HG03378 (cell line): ENCODE results near the gene MAP2K1.
"Not testable (repeated sequence)": the region's sequence is repeated elsewhere in the genome, so short reads cannot be mapped to it uniquely, and the experiment has no call there.

Experiments
- ATAC-seq: cut with Tn5 transposase; IDR thresholded peaks from one replicate; pipeline ENCODE4 v1.9.1; 2021; ENCODE audit warnings: mild to moderate bottlenecking, moderate library complexity; ENCODE audit not compliant: unreplicated experiment

MAP2K1 gene

GRCh38 chr15:66386204-66387123 lies at the start of gene MAP2K1:
Gene MAP2K1 (plus strand): TSS chr15:66386912. CDS start chr15:66387348, 436 bp downstream.
- peak; percentile 74 for ATAC-seq

GRCh38 chr15:66348530-66348929 lies 38.2 kb upstream of the MAP2K1 start:
- not testable (repeated sequence) for ATAC-seq

GRCh38 chr15:66356077-66356358 lies 30.7 kb upstream of the MAP2K1 start:
- ATAC-seq = no peak

- ATAC-seq = peak; percentile 84
Measured at GRCh38 chr15:66356359-66357236, 30.1 kb upstream of the MAP2K1 start, which contains the start of gene TIPIN. Gene TIPIN (minus strand): TSS chr15:66356685. CDS start chr15:66352947, 3,738 bp downstream.

GRCh38 chr15:66359740-66360139 lies 27.0 kb upstream of the MAP2K1 start:
- no peak for ATAC-seq

GRCh38 chr15:66361745-66362460 lies 24.8 kb upstream of the MAP2K1 start:
- ATAC-seq = not testable (repeated sequence)

- no peak for ATAC-seq
Measured at GRCh38 chr15:66362776-66363175, 23.9 kb upstream of the MAP2K1 start.

GRCh38 chr15:66364944-66365528 lies 21.7 kb upstream of the MAP2K1 start:
- ATAC-seq = no peak

GRCh38 chr15:66369773-66370651 lies 16.7 kb upstream of the MAP2K1 start:
- no peak for ATAC-seq

GRCh38 chr15:66374179-66374578 lies 12.5 kb upstream of the MAP2K1 start:
- no peak for ATAC-seq

GRCh38 chr15:66378814-66379430 lies 7.8 kb upstream of the MAP2K1 start:
- ATAC-seq = no peak

- not testable (repeated sequence) for ATAC-seq
Measured at GRCh38 chr15:66381376-66381775, 5.3 kb upstream of the MAP2K1 start.

GRCh38 chr15:66387163-66388042 lies 691 bp downstream of the MAP2K1 start:
- ATAC-seq = no peak

- no peak for ATAC-seq
Measured at GRCh38 chr15:66388043-66388363, 1.3 kb downstream of the MAP2K1 start.

- no peak for ATAC-seq
Measured at GRCh38 chr15:66388576-66388975, 1.9 kb downstream of the MAP2K1 start.

- ATAC-seq = no peak
Measured at GRCh38 chr15:66389098-66389858, 2.6 kb downstream of the MAP2K1 start.

- ATAC-seq = no peak
Measured at GRCh38 chr15:66389859-66390381, 3.2 kb downstream of the MAP2K1 start.
